NCI-H82 (cell line): ENCODE measurements around the gene CEP85L.
A peak's percentile ranks its signal among the peaks of the same experiment; 100 is the strongest.

Source experiments
- DNase-seq: peaks from one replicate; lab custom pipeline; 2025; lab: John Stamatoyannopoulos, UW

CEP85L gene

DNA sequence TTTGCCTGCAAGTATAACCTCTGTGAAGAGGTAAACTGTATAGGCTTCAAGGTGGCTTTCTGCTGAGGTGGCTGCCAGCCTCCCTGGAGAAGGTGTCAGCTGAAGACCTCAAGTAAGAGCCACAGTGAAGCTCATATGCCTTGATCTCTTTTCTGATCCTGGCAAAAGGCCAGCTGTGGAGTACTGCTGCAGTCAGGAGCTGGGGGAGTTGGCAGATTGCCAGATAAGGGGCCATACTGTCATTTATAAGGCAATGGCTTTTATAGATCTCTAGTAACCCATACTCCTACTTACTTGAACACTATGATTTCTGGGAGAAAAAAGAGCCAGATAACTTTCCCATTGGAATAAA, 8.8 kb upstream of the CEP85L start:
- peak; percentile 99 for DNase-seq

DNA sequence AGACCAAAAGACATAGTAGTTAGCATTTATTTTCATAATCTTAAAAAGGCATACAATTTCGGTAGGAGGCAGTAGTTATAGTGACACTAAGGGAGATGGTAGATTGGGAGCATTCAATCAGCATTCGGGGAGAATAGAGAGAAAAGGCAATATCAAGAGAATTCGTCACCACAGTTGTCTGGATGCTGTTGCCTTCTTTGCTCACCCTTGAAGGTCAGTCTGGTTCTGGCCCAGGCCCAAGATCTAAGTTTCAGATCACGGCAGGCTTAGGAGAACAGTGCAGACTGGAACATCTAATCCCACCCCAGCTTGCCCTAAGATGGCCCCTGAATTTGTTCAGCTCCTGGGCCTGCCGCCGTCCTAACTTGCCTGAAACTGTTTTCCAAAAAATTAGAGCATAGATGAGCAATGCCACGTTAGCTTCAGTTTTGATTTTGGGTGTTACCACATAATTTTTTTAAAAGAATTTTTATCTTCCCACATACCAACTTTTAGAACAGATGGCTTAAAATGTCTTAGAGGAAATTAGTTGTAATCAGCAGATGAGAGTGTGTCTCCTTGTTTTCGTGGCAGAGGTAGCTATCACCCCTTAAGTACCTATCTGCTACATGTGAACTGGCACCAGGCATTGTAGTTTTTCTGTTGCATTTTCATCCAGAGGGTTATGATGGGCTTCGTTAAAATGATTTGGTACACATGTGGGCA, 8.3 kb upstream of the CEP85L start:
- DNase-seq: peak; percentile 74

DNA sequence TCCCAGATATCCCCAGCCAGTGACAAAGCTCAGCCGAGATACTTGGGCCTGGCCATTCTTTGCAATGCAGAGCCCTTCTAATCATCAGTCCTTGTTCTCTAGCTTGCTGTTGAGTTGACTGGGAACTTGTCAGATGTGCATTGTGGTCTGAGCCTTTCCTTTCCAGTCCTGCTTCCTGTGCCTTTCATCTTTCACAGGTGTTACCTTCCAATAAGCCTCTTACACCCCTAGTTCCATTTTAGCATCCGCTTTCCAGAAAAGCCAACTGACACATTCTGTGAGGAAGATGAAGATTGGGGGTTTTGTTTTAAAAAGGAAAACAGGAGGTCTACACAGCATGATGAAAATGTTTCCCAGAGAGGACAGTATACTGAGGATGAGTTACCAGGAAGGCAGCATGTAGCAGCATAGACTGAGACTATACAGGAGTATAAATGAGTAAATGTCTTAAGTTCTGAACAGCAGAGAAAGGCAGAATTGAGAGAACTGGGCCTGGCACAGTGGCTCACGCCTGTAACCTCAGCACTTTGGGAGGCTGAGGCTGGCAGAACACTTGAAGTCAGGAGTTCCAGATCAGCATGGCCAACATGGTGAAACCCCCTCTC, 5.6 kb upstream of the CEP85L start:
- peak; percentile 21 for DNase-seq

DNA sequence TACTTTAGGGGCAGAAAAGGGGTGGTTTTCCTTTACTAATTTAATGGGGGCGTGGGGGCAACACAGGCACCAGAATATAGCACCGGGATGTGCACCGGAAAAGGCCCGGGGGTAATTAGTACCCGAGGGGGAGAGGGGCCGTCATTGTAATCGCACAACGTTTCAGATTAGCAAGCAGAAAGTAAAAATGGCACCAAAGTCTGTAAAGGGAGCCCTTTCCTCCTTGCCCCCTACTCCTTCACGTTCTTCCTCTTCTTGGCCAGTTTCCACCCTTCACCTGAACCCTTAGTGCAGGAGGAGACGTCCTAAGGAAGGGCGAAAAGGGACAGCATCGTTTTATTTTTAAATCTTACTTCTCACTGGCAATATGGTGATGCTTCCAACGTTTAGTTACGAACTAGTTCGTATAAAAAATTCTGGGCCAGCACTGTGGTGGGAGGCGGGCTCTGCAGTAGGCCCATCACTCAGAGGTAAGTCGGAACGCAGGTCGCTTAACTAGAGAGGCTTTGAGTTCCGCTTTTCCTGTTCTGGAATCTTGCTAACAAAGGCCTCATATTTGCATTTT, 742 bp upstream of the CEP85L start:
- DNase-seq: peak; percentile 45

- DNase-seq: peak; percentile 77
Measured at GRCh38 chr6:118650582-118651281, 659 bp downstream of the CEP85L start.

DNA sequence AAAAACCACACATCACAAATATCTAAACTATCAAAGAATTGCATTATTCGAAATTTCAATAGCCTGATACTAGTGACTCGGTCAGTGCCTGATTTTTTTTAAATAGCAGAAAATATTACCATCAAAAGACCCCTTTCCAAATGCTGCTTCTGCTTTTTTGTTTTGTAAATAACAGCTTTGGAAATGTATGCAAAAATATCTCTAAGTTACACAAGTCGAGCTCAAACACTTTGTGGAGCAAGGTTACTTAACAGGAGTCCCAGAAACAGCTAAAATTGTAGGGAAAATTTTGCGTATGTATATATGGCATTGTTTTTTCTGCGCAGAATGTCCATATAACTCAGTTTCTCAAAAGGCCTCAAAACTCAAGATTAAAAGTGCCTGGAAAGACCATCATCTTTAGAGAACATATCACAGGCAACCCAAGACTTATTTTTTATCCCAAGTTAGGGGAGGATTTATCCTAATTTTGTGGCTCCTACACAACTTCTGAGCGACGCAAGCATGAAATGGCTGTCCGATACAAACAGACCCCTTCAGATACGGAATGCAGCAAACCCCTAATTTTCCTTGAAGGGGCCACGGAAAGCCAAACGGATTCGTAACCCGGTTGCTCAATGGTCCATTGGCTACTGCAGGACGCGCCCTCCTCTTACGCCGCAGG, 1.3 kb downstream of the CEP85L start:
- no peak for DNase-seq

DNA sequence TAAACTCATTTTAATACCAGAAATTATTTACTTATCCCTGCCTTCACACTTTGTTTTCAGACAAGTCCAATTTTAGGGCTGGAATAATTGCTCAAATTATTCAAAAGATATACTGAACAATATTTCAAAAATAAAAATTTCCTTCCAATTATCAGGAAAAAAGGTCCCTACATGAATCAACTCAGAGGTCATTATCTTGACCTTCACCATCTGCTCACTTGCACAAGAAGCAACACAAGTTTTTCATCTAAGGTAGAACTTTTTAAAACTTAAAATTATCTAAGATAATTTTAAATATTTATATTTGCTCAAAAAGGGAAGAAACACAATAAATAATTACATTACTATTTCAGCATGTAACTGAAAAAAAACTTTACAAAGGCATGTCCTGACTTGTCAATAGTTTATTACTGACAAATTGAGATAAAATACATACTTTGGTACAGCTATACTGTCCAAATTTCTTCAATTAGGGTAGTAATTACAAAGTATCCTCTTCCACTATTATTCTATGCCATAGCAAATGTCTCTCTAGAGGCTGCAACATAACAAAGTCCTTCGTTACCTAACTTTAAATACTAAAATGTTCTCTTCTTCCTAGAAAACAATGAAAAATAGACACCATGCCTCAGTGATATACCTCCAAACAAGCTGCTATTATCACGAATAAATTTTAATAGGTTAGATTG, 2.4 kb downstream of the CEP85L start:
- DNase-seq: no peak

DNA sequence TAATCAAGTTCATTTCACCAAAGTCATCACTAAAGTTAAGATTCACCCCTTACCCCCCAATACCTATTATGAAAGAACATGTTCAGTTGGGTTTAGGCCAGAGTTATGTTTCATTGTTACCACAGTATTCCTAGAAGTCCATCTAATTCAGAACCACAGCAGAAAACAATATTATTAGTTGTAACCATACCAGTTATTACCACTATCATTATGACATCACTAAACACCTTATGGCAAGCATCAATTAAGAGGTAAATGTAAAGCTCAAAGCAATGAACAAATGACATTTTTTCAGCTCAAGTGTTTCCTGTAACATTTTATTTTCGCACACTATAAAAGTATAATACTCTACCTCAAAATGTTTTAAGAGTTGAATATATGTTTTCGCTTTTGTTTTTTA, 4.4 kb downstream of the CEP85L start:
- no peak for DNase-seq

DNA sequence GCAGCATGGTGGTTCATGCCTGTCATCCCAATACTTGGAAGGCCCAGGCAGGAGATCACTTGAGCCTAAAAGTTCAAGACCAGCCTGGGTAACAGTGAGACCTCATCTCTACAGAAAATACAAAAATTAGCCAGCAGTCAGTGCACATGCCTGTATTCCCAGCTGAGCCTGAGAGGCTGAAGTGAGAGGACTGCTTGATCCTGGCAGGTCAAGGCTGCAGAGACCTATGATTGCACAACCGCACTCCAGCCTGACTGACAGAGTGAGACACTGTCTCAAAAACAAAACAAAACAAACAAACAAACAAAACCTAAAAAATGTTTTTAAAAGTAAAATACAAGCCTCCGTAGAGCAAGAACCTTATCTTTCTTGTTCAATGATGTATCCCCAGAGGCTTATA, 6.0 kb downstream of the CEP85L start:
- DNase-seq: no peak

DNA sequence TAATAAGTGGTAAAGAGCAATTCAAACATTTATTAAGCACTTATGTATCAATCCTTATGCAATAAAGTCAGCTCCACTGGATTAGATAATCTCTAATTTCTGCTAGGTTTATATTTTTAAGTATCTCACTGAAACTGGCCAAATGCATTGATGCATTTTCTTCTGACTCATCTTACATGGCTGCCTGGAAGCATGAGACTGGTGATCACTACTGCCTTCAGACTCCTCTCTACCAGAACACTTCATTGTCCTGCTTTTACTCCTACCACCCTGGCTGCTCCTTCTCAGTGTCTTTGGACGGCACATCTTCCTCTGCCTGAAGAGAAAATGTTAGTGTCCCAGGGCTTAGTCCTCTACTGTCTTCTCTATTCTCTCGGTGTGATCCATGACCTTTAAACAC, 7.4 kb downstream of the CEP85L start:
- DNase-seq: no peak

DNA sequence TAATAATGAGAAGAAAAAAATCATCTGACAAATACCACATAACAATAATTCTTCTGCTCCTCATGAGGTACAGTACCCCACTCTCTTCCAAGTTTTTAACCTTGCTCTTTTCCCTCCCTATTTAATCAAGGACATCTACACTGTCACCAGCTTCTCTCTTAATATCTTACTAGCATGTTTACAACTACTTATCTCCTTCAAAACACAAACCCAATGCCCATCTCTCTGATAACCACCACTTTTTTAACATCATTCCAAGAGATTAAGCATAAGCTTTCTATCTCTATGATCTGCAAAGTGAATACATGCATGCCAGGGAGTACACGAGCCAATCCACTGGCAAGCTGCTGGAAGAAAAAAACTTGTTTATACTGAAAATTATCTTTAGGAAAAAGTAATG, 10.3 kb downstream of the CEP85L start:
- no peak for DNase-seq

DNA sequence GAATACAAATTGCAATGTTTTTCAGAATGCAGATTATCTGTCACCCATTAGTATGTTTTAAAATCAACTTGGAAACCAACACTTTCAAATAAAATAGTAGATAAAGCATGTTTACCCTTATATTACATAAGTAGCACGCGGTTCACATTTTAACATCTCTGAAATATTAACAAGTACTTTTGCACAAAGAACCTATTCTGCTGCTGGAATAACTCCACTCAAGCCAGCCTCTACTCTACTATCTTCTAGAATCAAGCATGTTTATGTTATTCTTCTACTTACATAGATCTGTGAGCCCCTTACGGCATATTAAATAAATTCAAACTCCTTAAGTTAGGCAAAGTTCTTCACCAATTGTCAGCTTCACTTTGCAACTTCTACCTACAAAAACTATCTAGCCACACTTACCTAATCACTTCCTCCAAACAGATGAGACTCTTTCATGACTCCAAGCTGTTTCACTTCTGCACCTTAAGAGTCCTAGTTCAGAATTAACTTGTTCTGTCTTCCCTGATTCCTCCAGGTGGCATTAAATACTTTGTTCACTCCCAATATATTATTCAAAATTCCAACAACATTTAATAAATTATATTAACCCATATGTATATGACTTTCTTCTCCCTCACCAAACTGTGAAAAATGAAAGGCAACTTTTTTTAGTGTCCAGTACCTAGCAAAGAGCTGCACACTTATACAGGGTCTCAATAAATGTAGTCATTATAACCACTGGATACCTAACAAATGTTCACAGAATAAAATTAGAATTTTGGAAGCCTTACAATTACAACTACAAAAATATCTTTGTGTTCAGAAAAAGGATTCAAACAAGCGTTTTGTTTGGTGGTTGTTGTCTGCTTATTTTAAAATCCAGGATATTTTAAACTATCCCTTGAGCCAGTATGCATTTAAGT, 12.1 kb downstream of the CEP85L start:
- no peak for DNase-seq

DNA sequence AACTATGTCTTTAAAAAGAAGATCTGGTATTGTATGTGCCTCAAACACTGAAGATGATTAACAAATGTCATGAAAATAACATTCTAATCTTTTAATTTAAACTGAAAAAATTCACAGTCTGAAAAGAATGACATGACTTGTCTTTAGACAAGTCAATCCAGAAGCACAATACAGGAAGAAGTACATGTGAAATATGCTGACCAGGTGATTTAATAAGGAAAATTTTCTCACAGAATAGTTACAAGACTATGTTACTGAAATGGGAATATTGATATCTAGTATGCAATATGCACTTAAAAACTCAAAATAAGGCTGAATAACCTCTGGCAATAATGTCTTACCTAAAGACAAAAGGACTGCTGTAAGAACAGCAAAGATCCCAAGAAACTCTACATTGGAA, 13.1 kb downstream of the CEP85L start:
- DNase-seq: no peak

- no peak for DNase-seq
Measured at GRCh38 chr6:118635909-118636735, 15.3 kb downstream of the CEP85L start.

- DNase-seq: no peak
Measured at GRCh38 chr6:118632359-118632758, 19.0 kb downstream of the CEP85L start.

DNA sequence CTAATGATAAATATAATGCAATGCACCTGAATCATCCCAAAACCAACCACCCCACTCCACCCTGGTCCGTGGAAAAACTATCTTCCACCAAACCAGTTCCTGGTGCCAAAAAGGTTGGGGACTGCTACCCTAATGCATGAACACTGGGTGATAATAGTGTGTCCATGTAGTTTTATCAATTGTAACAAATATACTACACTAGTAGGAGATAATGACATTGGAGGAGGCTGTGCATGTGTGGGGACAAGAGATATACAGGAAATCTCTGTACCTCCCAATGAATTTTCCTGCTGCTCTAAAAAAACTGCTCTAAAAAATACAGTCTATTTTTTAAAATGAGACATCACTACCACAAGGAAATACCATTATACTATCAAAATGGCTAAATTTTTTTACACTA, 20.5 kb downstream of the CEP85L start:
- DNase-seq: no peak

- DNase-seq: no peak
Measured at GRCh38 chr6:118630067-118630466, 21.3 kb downstream of the CEP85L start.

DNA sequence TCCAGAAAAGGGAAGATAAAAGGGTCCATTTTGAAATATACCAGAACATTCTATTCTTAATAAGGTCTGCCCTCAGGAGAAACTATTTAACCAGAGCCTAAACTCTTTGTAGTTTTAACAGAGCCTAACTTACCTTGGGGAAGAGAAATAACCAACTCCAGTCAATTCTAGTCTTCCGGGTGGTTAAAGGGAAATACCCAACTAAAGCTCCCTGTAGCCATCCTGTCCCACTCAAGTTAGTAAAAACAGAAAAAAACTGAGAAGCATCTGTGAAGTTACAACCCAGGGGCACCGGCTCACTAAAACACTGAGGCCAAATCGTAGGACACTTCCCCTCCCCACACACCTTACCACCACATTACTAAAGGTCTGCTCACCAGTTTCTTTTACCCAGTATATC, 23.7 kb downstream of the CEP85L start:
- no peak for DNase-seq

- DNase-seq: no peak
Measured at GRCh38 chr6:118625833-118626232, 25.6 kb downstream of the CEP85L start.
